Muscle of arm (tissue), 12 donors: ENCODE results near the gene SAMD11. TPM values are rescaled to one million over a fixed set of nuclear protein-coding genes. Genes with fewer than 3 reads are reported as not detected.

Experiments
- DNase-seq: peaks from one replicate; pipeline ENCODE4 v3.0.0-alpha.2; 2013
- polyA plus RNA-seq, 12 donors: library from polyadenylated mRNA; unstranded; fragments of 120-200 nt; gene quantifications; one replicate each; pipeline ENCODE4 v1.2.1, GENCODE V29; 2013; ENCODE audit not compliant: insufficient read length in 12 of 12

SAMD11 gene
- polyA plus RNA-seq, 12 donors: 2.1 to 23.0 (median 4.0) TPM; not detected in 1

DNA sequence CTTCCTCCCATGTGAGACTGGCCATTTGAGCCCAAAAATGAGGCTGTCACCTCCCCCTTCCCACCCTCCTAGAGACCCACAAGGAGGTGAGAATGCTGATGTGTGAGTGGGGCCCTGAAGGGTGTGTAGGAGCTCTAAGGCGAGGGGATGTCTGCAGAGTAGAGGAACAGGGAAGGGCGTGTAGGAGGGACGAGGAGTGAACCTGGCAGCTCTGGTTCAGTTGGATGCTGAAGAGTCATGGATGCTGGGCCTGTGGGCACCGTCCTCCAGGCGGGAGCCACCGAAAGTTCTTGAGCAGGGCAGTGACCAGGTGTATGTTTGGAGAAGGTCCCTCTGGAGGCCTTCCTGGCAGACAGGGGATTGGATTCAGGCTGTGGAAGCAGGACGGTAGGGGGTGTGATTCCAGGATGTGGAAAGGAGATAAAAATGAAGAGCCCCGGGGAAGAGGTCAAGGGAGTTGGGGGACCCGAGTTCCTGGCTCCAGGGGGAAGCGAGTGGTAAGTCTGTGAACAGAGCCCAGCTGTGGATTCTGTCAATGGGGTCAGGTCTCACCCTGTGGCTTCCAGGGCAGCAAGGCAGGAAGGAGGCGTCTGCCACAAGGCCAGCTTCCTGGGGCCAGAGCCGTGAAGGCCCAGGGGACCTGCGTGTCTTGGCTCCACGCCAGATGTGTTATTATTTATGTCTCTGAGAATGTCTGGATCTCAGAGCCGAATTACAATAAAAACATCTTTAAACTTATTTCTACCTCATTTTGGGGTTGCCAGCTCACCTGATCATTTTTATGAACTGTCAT lies 7.9 kb downstream of the SAMD11 start:
- DNase-seq: no peak

DNA sequence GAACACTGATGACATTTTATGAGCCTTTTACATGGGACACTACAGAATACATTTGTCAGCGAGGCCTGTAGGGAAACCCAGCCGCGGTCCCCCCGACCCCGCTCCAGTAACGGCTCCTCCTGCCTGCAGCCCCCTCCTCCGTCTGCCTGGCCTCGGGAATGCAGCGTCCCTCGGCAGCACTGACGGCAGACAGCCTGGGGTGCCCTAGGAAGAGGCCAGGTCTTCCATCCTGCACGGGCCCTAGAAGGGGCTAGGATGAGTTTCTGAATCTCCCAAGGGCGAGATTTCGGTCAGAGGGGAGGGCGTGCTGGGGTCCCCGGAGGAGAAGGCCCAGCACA lies 8.4 kb downstream of the SAMD11 start:
- no peak for DNase-seq

GRCh38 chr1:932776-933602 lies 9.3 kb downstream of the SAMD11 start:
- no peak for DNase-seq

- no peak for DNase-seq
Observed at GRCh38 chr1:933603-933940, 9.8 kb downstream of the SAMD11 start.

GRCh38 chr1:934991-935750 lies 11.4 kb downstream of the SAMD11 start:
- DNase-seq: no peak

- DNase-seq: no peak
Observed at GRCh38 chr1:935751-936231, 12.1 kb downstream of the SAMD11 start.

- no peak for DNase-seq
Observed at GRCh38 chr1:936348-937264, 12.9 kb downstream of the SAMD11 start.

GRCh38 chr1:937521-937920 lies 13.8 kb downstream of the SAMD11 start:
- no peak for DNase-seq

DNA sequence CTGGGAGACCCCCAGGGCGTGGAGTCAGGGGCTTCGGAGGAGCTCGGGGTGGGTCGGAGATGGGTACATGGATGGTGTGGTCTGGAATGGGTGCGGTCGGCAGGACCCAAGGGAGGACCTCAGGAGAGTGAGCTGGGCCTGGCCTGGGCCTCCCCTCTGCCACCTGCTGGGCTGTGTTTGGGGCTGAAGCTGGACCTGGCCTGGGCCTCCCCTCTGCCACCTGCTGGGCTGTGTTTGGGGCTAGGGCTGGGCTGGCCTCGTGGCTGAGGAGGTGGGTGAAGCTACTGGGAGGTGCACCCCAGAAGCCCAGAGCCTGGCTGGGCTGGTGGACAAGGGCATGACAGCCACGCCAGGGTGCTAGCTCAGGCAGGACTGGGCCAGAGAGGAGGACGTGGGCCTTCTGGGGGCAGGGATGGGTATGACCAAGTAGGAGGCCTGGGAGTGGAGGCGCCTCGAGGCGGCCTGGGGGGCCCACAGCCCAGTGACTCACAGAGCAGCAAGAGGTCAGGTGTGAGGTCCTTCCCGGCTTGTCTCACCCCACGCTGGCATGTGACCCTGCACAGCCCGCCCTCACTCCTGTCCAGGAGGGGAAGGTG lies 14.5 kb downstream of the SAMD11 start:
- DNase-seq: no peak

DNA sequence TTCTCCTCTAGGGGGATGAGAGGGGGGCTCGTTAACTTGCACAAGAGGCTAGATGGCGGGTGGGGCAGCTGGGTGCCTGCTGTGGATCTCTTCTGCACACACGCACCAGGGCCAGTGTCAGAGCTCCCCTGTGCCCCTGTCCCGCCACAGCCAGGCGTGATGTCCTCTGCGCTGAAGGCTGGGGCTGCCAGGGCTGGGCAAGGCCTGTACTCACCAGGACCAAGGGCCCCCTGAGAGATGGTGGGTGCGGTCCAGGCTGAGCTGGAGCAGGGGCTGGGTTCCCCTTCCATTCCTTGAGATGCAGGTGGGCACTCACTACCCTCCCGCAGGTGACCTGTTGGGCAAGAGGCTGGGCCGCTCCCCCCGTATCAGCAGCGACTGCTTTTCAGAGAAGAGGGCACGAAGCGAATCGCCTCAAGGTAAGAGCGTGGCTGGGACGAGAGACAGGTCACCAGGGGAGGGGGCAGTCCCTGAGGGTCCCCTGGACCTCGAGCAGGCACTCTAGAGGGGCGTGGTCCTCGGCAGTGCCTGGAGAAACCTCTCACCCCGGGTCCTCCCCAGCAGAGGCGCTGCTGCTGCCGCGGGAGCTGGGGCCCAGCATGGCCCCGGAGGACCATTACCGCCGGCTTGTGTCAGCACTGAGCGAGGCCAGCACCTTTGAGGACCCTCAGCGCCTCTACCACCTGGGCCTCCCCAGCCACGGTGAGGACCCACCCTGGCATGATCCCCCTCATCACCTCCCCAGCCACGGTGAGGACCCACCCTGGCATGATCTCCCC lies 15.2 kb downstream of the SAMD11 start:
- DNase-seq: no peak

DNA sequence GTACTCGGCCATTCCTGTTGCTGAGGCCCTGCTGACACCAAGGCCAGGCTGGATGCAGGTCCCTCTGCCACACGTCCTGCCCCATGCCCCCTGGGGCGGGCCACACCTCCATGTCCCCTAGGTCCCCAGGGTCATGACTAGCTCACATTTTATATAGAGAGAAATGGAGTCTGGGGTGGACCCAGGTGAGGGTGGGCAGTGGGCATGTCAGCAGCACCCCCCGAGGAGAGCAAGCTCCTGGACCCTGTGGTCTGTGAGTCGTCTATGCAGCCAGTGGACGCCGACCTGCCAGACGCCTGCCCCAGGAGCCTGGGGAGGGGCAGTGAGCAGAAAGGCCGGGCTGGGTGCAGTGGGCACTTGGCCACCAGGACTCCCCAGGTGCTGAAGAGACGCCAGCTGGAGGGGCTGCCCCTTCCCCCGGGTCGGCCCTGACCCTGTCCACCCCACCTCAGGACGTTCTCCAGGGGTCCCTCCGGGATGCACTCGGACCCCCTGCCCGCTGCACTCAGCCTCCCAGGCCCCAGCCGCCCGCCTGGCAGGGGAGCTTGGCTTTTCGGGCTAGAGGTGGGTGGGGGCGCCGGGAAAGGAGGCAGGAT lies 15.9 kb downstream of the SAMD11 start:
- no peak for DNase-seq

DNA sequence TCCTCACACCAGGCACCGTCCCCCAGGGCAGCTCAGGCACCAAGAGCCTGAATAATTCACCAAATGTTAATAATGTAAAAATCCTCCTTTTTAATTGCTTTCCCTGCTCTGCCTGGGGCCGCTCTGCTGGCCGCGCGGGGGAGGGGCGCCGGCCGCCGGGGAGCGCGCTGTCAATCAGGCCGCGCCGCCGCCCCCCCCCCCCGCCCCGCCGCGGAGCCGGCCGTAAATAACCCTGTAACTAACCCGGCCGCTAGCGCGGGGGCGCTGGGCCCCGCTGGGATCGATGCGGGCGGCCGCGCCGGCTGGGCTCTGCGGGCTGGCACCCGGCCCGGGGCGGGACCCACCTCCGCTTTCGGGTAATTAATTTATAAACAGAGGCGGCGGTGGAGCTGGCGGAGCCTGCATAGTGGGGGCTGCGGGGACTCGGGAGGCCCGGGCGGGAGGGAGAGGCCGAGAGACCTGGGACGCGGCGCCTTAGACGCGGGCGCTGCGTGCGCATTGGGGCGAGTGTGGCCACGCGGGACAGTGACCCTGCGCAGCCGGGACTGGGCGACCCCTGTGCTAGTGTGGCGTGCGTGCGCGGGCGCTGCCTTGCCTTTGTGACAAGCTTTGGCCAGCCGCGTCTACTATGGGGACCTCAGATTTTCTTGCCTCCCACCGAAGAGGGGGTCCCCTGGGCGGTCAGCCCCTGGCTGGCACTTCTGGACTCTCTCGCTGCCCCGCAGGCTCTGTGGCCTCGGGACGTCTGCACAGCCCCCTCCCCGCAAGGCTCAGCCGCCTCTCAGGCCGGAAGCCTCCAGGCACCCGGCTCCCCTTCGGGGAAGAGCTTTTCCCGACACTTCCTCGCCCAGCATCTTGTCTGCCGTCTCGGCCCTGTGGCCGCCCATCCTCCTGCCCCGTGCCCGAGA lies 16.6 kb downstream of the SAMD11 start:
- DNase-seq: no peak

DNA sequence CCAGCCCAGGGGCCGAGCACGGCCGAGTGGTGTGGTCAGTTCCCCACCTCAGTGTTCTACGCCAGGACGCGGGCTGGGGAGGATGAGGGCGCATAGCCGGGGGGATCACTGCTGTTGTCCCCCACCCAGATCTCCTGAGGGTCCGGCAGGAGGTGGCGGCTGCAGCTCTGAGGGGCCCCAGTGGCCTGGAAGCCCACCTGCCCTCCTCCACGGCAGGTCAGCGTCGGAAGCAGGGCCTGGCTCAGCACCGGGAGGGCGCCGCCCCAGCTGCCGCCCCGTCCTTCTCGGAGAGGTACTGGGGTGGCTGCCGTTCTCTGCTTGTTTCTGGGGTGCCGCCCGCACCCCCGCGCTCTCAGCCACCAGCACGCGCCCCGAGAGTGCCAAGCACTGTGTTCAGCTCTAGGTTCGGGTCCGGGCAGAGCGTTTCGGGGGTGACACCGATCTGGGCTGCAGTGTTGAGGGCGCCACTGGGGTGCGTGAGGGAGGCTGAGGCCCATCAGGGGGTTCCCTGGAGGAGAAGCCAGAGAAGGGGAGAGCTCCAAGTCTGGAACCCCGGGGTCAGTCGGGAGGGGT lies 17.4 kb downstream of the SAMD11 start:
- DNase-seq: no peak

DNA sequence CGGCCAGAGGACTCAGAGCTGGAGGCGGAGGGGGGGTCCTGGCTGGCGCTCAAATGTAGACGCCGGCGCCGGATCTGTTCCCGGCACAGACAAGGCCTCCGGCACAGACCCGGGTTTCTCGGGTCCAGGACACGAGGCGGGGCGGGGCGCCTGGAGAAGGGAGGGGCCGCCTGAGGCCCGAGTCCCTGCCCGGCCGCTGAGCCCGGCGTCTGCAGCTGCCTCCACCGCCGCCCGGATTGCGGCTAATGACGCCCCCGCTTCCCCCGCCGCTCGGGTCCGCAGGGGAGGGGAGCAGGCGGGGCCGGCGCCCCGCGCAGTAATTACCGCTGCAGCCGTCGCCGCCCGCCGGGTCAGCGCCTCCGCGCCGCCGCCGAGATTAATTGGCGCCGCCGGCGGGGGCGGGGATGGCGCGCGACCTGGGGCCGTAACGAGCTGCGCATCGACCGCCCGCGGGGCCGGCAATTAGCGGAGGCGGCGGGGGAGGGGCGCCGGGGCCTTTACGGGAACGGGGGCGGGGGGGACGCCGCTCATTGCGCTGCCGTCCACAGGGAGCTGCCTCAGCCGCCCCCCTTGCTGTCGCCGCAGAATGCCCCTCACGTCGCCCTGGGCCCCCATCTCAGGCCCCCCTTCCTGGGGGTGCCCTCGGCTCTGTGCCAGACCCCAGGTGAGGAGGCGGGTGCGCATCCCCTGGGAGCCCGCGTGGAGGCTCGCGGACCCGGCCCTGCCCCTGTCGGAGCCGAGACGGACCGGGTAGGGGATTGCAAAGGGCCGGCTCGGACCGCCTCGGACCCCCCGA lies 18.1 kb downstream of the SAMD11 start:
- DNase-seq: peak; percentile 81

DNA sequence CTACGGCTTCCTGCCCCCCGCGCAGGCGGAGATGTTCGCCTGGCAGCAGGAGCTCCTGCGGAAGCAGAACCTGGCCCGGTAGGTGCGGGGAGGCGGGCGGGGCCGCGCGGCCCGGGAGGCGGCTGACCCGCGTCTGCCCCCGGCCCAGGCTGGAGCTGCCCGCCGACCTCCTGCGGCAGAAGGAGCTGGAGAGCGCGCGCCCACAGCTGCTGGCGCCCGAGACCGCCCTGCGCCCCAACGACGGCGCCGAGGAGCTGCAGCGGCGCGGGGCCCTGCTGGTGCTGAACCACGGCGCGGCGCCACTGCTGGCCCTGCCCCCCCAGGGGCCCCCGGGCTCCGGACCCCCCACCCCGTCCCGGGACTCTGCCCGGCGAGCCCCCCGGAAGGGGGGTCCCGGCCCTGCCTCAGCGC lies 18.7 kb downstream of the SAMD11 start:
- DNase-seq: no peak

GRCh38 chr1:942864-943533 lies 19.3 kb downstream of the SAMD11 start:
- DNase-seq: no peak
